Mesenchymal stem cell (in vitro differentiated cells and primary cell): ENCODE results near the gene ATP6V1F.

Experiments
- DNase-seq: peaks from one replicate; pipeline ENCODE4 v3.0.0-alpha.2; 2013
- H2AFZ ChIP-seq: one replicate; pipeline ENCODE4 v1.6.1; 2013; ENCODE audit warnings: low read depth, mild to moderate bottlenecking, control low read depth, inconsistent platforms, low read length, moderate library complexity
- H2AK5ac ChIP-seq: 2 replicates; pipeline ENCODE4 v1.6.1; 2013; ENCODE audit warnings: low read length, moderate library complexity, mild to moderate bottlenecking, inconsistent platforms; ENCODE audit not compliant: severe bottlenecking
- H2BK120ac ChIP-seq: one replicate; pipeline ENCODE4 v1.6.1; 2013; ENCODE audit warnings: low read depth, mild to moderate bottlenecking, inconsistent platforms, low read length, moderate library complexity
- H2BK12ac ChIP-seq, 2 experiments: one replicate each; pipeline ENCODE4 v1.6.1; 2013; ENCODE audit warnings: inconsistent platforms in 2 of 2, low read length in 2 of 2, mild to moderate bottlenecking in 2 of 2, moderate library complexity in 2 of 2, control low read depth in 1 of 2
- H2BK15ac ChIP-seq: one replicate; pipeline ENCODE4 v1.6.1; 2013; ENCODE audit warnings: mild to moderate bottlenecking, low read depth, inconsistent platforms; ENCODE audit not compliant: poor library complexity, severe bottlenecking
- H2BK5ac ChIP-seq: 2 replicates; pipeline ENCODE4 v1.6.1; 2013; ENCODE audit warnings: low read depth, mild to moderate bottlenecking, low read length, control low read depth, inconsistent platforms; ENCODE audit not compliant: poor library complexity, severe bottlenecking
- H3K14ac ChIP-seq, 2 experiments: one replicate each; pipeline ENCODE4 v1.6.1; 2013; ENCODE audit warnings: inconsistent platforms in 2 of 2, low read length in 2 of 2, control low read depth in 1 of 2, mild to moderate bottlenecking in 1 of 2, moderate library complexity in 1 of 2
- H3K18ac ChIP-seq, 2 experiments: one replicate each; pipeline ENCODE4 v1.6.1; 2013; ENCODE audit warnings: inconsistent platforms in 2 of 2, low read length in 2 of 2, control low read depth in 1 of 2, low read depth in 1 of 2, mild to moderate bottlenecking in 1 of 2
- H3K23ac ChIP-seq, 2 experiments: one replicate each; pipeline ENCODE4 v1.6.1; 2013; ENCODE audit warnings: inconsistent platforms in 2 of 2, low read length in 2 of 2, mild to moderate bottlenecking in 2 of 2, moderate library complexity in 2 of 2, control low read depth in 1 of 2
- H3K27ac ChIP-seq: 2 replicates; pipeline ENCODE4 v1.5.1; 2013; ENCODE audit warnings: mild to moderate bottlenecking, moderate library complexity, low read length, control low read depth, inconsistent platforms; ENCODE audit not compliant: poor library complexity, severe bottlenecking
- H3K27me3 ChIP-seq, 2 experiments: 2 replicates each; pipeline versions ENCODE4 v1.6.1 to v1.7.0; 2013; ENCODE audit warnings: low read length in 2 of 2, mild to moderate bottlenecking in 2 of 2, moderate library complexity in 2 of 2, control low read depth in 1 of 2, inconsistent platforms in 1 of 2; ENCODE audit not compliant: control insufficient read depth in 1 of 2, insufficient read depth in 1 of 2
- H3K36me3 ChIP-seq, 2 experiments: 2 replicates each; pipeline versions ENCODE4 v1.6.1 to v1.7.0; 2013; ENCODE audit warnings: low read length in 2 of 2, control low read depth in 1 of 2, inconsistent platforms in 1 of 2, low read depth in 1 of 2, mild to moderate bottlenecking in 1 of 2; ENCODE audit not compliant: insufficient read depth in 2 of 2, control insufficient read depth in 1 of 2
- H3K4ac ChIP-seq, 2 experiments: one replicate each; pipeline ENCODE4 v1.6.1; 2013; ENCODE audit warnings: inconsistent platforms in 2 of 2, low read length in 2 of 2, mild to moderate bottlenecking in 2 of 2, moderate library complexity in 2 of 2, control low read depth in 1 of 2, low read depth in 1 of 2
- H3K4me1 ChIP-seq: 2 replicates; pipeline ENCODE4 v1.6.1; 2013; ENCODE audit warnings: low read depth, low read length, control low read depth; ENCODE audit not compliant: control insufficient read depth, insufficient read depth
- H3K4me2 ChIP-seq: 2 replicates; pipeline ENCODE4 v1.6.1; 2013; ENCODE audit warnings: low read length, mild to moderate bottlenecking, inconsistent platforms; ENCODE audit not compliant: poor library complexity, severe bottlenecking
- H3K4me3 ChIP-seq, 2 experiments: 2 replicates each; pipeline versions ENCODE4 v1.5.1 to v1.7.0; 2013; ENCODE audit warnings: low read length in 2 of 2, mild to moderate bottlenecking in 2 of 2, control low read depth in 1 of 2, low read depth in 1 of 2; ENCODE audit not compliant: insufficient read depth in 1 of 2
- H3K79me1 ChIP-seq: replicated peaks from 2 replicates; pipeline ENCODE4 v1.6.1; 2013; ENCODE audit warnings: mild to moderate bottlenecking, control low read depth, low read length, inconsistent platforms; ENCODE audit not compliant: poor library complexity, severe bottlenecking
- H3K9ac ChIP-seq: 2 replicates; pipeline ENCODE4 v1.7.0; 2013; ENCODE audit warnings: mild to moderate bottlenecking, low read length, moderate library complexity
- H3K9me3 ChIP-seq: 2 replicates; pipeline ENCODE4 v1.7.0; 2013; ENCODE audit warnings: mild to moderate bottlenecking, low read length; ENCODE audit not compliant: control insufficient read depth
- H4K8ac ChIP-seq: one replicate; pipeline ENCODE4 v1.6.1; 2013; ENCODE audit warnings: inconsistent platforms, mild to moderate bottlenecking, low read length, moderate library complexity
- H4K91ac ChIP-seq: one replicate; pipeline ENCODE4 v1.6.1; 2013; ENCODE audit warnings: mild to moderate bottlenecking, low read length, inconsistent platforms
- WGBS: methylation state at CpG from one replicate; pipeline ENCODE4 v1.1.7; 2013; ENCODE audit warnings: mixed read lengths; 5-methylcytosine and 5-hydroxymethylcytosine counted together

ATP6V1F gene

DNA sequence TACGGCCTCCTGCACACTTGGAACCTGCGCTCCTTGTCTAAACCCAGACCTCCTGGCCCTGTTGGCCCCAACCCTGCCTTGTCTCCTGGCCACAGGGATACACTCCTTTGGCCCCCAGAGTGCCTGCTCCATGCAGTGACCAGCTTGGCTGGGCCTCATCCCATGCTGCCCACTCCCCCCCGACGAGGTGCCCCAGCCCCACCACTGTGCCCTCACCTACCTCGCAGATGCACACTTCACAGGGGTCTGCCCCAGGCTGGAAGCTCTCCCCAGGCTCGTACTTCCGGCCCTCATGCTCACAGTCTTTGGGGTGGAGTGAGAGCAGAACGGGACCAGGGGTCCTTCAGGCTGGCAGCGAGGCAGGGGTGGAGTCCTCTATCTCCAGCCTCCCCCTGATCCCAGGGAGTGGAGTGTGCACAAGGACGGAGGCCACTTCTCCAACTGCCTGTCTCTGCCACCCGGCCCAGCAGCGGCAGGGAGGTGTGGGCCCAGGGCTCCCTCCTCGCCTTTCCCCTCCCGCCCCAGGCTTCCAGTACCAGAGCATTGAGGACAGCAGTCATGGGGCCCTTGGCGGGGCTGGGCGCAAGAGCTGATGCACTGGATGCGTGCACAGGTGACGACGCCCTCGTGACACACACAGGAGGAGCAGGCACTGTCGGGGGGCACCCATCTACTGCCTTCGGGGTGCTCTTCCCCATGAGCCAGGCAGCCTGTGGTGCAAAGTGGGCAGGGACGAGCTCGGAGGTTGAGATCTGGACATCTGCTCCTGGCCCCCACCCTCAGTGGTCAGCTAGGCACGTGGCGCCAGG, 22.1 kb downstream of the ATP6V1F start:
- Histone ChIP-seq H2AFZ (no peak overlapping the region), H3K4me2 (no peak overlapping the region), H3K4ac (no peak overlapping the region), H4K91ac (no peak overlapping the region), H3K23ac (no peak overlapping the region), H3K4me1 (peaks cover 10% of the 10 kb centered on the region), H3K79me1 (no peaks in the 10 kb centered on the region), H3K27ac (no peak overlapping the region), H3K18ac (no peak overlapping the region), H3K9me3 (no peaks in the 10 kb centered on the region), H3K27me3 (peaks cover 0 to 34% of the 10 kb centered on the region in 2 experiments), H3K9ac (no peak overlapping the region), H2BK15ac (no peak overlapping the region), H2AK5ac (no peak overlapping the region), H2BK120ac (no peak overlapping the region), H2BK5ac (no peak overlapping the region), H3K36me3 (peaks cover 0 to 19% of the 10 kb centered on the region in 2 experiments), H3K4me3 (no peak overlapping the region), H2BK12ac (no peak overlapping the region), H4K8ac (no peak overlapping the region), H3K14ac (no peak overlapping the region)
- 92% methylated on average over 26 of the region's 26 CpGs for WGBS
- no peak for DNase-seq

GRCh38 chr7:128885370-128886187, 22.9 kb downstream of the ATP6V1F start:
- Histone ChIP-seq H3K9ac (no peak overlapping the region), H2AFZ (no peak overlapping the region), H2BK12ac (no peak overlapping the region), H2BK120ac (no peak overlapping the region), H3K4ac (no peak overlapping the region), H2BK15ac (no peak overlapping the region), H4K8ac (no peak overlapping the region), H3K9me3 (no peaks in the 10 kb centered on the region), H3K4me3 (no peak overlapping the region), H3K14ac (no peak overlapping the region), H2AK5ac (no peak overlapping the region), H3K79me1 (no peaks in the 10 kb centered on the region), H3K18ac (no peak overlapping the region), H3K23ac (no peak overlapping the region), H3K4me1 (peaks cover 3% of the 10 kb centered on the region), H3K27ac (no peak overlapping the region), H3K36me3 (peaks cover 0 to 24% of the 10 kb centered on the region in 2 experiments), H3K27me3 (peaks cover 0 to 29% of the 10 kb centered on the region in 2 experiments), H2BK5ac (no peak overlapping the region), H3K4me2 (no peak overlapping the region), H4K91ac (no peak overlapping the region)
- 94% methylated on average over 10 of the region's 10 CpGs for WGBS
- DNase-seq: no peak

GRCh38 chr7:128886391-128887168, 23.9 kb downstream of the ATP6V1F start:
- no peak overlapping the region for H2BK15ac ChIP-seq
- H4K8ac ChIP-seq: no peak overlapping the region
- H3K4me3 ChIP-seq: no peak overlapping the region
- H3K23ac ChIP-seq: no peak overlapping the region
- H3K27ac ChIP-seq: no peak overlapping the region
- H2AK5ac ChIP-seq: no peak overlapping the region
- no peak overlapping the region for H3K14ac ChIP-seq
- peaks cover 0 to 34% of the 10 kb centered on the region in 2 experiments for H3K36me3 ChIP-seq
- no peaks in the 10 kb centered on the region for H3K9me3 ChIP-seq
- no peak overlapping the region for H2AFZ ChIP-seq
- no peak overlapping the region for H2BK5ac ChIP-seq
- H3K9ac ChIP-seq: no peak overlapping the region
- peaks cover 8% of the 10 kb centered on the region for H3K4me1 ChIP-seq
- WGBS: 90% methylated on average over 9 of the region's 14 CpGs
- H3K4ac ChIP-seq: no peak overlapping the region
- H3K79me1 ChIP-seq: no peaks in the 10 kb centered on the region
- no peak overlapping the region for H4K91ac ChIP-seq
- H3K27me3 ChIP-seq: peaks cover 0 to 36% of the 10 kb centered on the region in 2 experiments
- no peak overlapping the region for H2BK120ac ChIP-seq
- H3K18ac ChIP-seq: no peak overlapping the region
- no peak overlapping the region for H2BK12ac ChIP-seq
- no peak for DNase-seq
- no peak overlapping the region for H3K4me2 ChIP-seq
